Kidney capillary endothelial cell (primary cell): ENCODE measurements around the gene CHST2.

Source experiments
- DNase-seq: peaks from one replicate; pipeline ENCODE4 v3.0.0-alpha.2; 2018; ENCODE audit warnings: low spot score

Gene CHST2

GRCh38 chr3:143098032-143098764 is 21.4 kb upstream of the CHST2 start:
- DNase-seq = no peak

GRCh38 chr3:143099210-143099609 is 20.4 kb upstream of the CHST2 start:
- DNase-seq = no peak

- DNase-seq = no peak
Measured at GRCh38 chr3:143099690-143100089, 19.9 kb upstream of the CHST2 start.

- no peak for DNase-seq
Measured at GRCh38 chr3:143100451-143100850, 19.1 kb upstream of the CHST2 start.

GRCh38 chr3:143101792-143102381 is 17.7 kb upstream of the CHST2 start:
- DNase-seq = no peak

- no peak for DNase-seq
Measured at GRCh38 chr3:143103652-143104051, 15.9 kb upstream of the CHST2 start.

GRCh38 chr3:143105170-143105569 is 14.4 kb upstream of the CHST2 start:
- DNase-seq = no peak

GRCh38 chr3:143109861-143110260 is 9.7 kb upstream of the CHST2 start:
- DNase-seq = no peak

- no peak for DNase-seq
Measured at GRCh38 chr3:143110371-143110770, 9.2 kb upstream of the CHST2 start.

GRCh38 chr3:143118630-143119008 is 952 bp upstream of the CHST2 start:
- no peak for DNase-seq

GRCh38 chr3:143119974-143120715 is 574 bp downstream of the CHST2 start:
- DNase-seq = no peak

- peak; percentile 36 for DNase-seq
Measured at GRCh38 chr3:143120716-143121240, 1.2 kb downstream of the CHST2 start.

GRCh38 chr3:143121241-143122088 is 1.9 kb downstream of the CHST2 start:
- DNase-seq = peak; percentile 53

- no peak for DNase-seq
Measured at GRCh38 chr3:143122089-143122430, 2.5 kb downstream of the CHST2 start.

GRCh38 chr3:143122608-143123352 is 3.2 kb downstream of the CHST2 start:
- no peak for DNase-seq

GRCh38 chr3:143123353-143123984 is 3.9 kb downstream of the CHST2 start:
- DNase-seq = no peak

GRCh38 chr3:143124601-143125520 is 5.3 kb downstream of the CHST2 start:
- no peak for DNase-seq

GRCh38 chr3:143127801-143128200 is 8.2 kb downstream of the CHST2 start:
- no peak for DNase-seq

- DNase-seq = no peak
Measured at GRCh38 chr3:143128227-143128955, 8.8 kb downstream of the CHST2 start.
